Sigmoid colon (tissue), 4 donors: ENCODE measurements around the gene NOTUM.

Experiments
- EP300 ChIP-seq, 4 donors: sonication (generic); formaldehyde crosslinking; IDR thresholded peaks; one replicate each; pipeline ENCODE4 v1.6.1; 2017; ENCODE audit warnings: antibody characterized with exemption in 4 of 4
- TF ChIP-seq, protein P1 (sequence below), 4 experiments: fragments of 450-650 bp in 3 of 4; fragments of 200-600 bp in 1 of 4; IDR thresholded peaks; one replicate each; pipeline ENCODE4 v1.5.1; 2016 to 2019; ENCODE audit warnings: antibody characterized with exemption in 4 of 4, mild to moderate bottlenecking in 3 of 4, moderate library complexity in 2 of 4

DNA sequence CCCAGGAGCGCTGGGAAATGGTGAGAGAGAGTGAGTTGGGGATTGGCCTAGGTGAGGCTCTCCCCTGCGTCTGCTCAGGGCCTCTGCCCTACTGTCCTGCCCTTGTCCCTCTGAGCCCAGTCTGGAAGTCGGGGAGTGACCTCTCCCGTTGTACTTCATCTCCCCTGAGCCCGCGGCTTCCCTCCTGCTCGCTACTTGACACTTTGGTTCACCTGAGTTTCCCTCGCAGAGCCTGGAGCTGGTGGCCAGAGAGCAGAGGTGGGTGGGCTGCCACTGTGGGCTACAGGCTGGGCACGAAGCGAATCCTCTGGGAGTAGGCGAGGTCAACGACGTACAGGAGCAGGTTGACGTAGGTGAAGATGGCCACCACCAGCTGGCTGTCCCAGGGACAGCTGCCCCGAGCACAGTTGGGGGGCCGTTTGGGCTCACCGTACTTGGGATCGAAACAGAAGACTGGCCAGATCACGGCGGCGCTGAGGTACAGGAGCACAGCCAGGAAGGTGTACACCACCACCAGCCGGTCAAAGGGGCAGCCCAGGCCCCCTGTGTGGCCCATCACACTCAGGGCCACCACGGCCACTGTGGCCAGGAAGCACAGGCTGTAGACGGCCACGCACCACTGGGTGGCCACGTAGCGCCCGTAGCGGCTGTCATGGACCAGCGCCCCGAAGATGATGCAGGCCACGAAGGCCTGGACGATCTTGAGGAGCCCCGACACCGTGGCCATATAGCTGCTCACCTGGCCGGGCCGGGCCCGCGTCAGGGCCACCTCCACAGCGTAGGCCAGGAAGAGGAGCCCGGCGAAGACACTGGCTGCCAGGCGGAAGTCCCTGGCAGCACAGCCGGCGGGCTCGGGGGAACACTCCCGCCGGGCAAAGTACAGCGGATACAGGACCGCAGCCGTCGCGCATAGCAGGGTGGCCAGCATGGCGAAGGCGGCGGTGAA is 20.2 kb downstream of the NOTUM start:
- no peak for TF ChIP-seq EP300 (IDR thresholded peaks at IDR 0.05)
- TF ChIP-seq, protein P1, sequence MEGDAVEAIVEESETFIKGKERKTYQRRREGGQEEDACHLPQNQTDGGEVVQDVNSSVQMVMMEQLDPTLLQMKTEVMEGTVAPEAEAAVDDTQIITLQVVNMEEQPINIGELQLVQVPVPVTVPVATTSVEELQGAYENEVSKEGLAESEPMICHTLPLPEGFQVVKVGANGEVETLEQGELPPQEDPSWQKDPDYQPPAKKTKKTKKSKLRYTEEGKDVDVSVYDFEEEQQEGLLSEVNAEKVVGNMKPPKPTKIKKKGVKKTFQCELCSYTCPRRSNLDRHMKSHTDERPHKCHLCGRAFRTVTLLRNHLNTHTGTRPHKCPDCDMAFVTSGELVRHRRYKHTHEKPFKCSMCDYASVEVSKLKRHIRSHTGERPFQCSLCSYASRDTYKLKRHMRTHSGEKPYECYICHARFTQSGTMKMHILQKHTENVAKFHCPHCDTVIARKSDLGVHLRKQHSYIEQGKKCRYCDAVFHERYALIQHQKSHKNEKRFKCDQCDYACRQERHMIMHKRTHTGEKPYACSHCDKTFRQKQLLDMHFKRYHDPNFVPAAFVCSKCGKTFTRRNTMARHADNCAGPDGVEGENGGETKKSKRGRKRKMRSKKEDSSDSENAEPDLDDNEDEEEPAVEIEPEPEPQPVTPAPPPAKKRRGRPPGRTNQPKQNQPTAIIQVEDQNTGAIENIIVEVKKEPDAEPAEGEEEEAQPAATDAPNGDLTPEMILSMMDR (IDR thresholded peaks at IDR 0.05), result no peak
